Measurements from ENCODE around the gene HRAS. TPM values are rescaled to one million over a fixed set of nuclear protein-coding genes. Genes with fewer than 3 reads are reported as not detected.

The HRAS gene
- total RNA-seq, 1 donor from 2014 or later, result 93.5 TPM

DNA sequence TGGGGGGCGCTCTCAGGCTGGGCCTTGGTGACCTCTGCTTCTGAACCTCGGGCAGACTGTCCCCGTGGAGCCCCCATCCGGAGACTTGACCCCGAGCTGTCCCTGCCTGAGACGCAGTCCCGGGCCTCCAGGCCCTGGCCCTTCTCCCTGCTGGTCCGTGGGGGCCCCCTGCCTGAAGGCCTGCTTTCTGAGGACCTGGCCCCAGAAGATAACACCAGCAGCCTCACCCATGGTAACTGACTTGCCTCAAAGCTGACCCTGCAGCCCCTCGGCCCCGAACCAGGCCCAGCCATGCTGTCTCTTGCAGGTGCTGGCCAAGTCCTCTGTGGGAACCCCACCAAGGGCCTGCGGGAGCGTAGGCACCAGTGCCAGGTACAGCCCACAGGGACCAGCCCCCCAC, 16.2 kb upstream of the HRAS start:
- Mint-ChIP-seq H3K36me3 (ENCODE audit: low read depth) (no peaks in the 10 kb centered on the region), H3K4me3 (no peak overlapping the region), H3K27me3 (ENCODE audit: low read depth) (peaks cover 18% of the 10 kb centered on the region), H3K27ac (ENCODE audit: unreplicated experiment) (no peak overlapping the region), H3K4me1 (no peaks in the 10 kb centered on the region), H3K9me3 (no peaks in the 10 kb centered on the region)
- no peak for TF ChIP-seq CTCF (conservative IDR thresholded peaks at IDR 0.05)
- no peak for DNase-seq (ENCODE audit: low read depth, low spot score)

DNA sequence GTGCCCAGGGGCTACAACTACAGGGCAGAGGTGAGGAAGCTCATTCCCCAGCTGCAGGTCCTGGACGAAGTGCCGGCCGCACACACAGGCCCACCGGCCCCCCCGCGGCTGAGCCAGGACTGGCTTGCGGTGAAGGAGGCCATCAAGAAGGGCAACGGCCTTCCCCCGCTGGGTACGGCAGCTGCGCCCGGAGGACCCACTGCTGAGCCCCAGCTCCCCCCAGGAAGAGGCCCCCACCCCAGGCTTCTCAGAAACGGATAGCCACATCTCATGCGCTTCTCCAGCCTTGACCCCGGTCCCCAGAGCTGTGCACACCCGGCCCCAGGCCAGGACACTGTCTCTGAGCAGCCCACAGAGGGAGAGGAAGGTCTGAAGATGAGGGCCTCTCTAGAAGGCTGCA, 15.8 kb upstream of the HRAS start:
- Mint-ChIP-seq H3K27ac (ENCODE audit: unreplicated experiment) (no peak overlapping the region), H3K4me3 (no peak overlapping the region), H3K27me3 (ENCODE audit: low read depth) (peaks cover 13% of the 10 kb centered on the region), H3K4me1 (no peaks in the 10 kb centered on the region), H3K36me3 (ENCODE audit: low read depth) (no peaks in the 10 kb centered on the region), H3K9me3 (no peaks in the 10 kb centered on the region)
- no peak for TF ChIP-seq CTCF (conservative IDR thresholded peaks at IDR 0.05)
- no peak for DNase-seq (ENCODE audit: low read depth, low spot score)

GRCh38 chr11:550746-551085, 15.3 kb upstream of the HRAS start:
- H3K4me1 Mint-ChIP-seq, result no peaks in the 10 kb centered on the region
- no peak overlapping the region for H3K27ac Mint-ChIP-seq (ENCODE audit: unreplicated experiment)
- H3K27me3 Mint-ChIP-seq (ENCODE audit: low read depth), result peaks cover 12% of the 10 kb centered on the region
- H3K4me3 Mint-ChIP-seq, result no peak overlapping the region
- no peaks in the 10 kb centered on the region for H3K9me3 Mint-ChIP-seq
- no peak for DNase-seq (ENCODE audit: low read depth, low spot score)
- no peak for TF ChIP-seq CTCF (conservative IDR thresholded peaks at IDR 0.05)
- no peaks in the 10 kb centered on the region for H3K36me3 Mint-ChIP-seq (ENCODE audit: low read depth)

DNA sequence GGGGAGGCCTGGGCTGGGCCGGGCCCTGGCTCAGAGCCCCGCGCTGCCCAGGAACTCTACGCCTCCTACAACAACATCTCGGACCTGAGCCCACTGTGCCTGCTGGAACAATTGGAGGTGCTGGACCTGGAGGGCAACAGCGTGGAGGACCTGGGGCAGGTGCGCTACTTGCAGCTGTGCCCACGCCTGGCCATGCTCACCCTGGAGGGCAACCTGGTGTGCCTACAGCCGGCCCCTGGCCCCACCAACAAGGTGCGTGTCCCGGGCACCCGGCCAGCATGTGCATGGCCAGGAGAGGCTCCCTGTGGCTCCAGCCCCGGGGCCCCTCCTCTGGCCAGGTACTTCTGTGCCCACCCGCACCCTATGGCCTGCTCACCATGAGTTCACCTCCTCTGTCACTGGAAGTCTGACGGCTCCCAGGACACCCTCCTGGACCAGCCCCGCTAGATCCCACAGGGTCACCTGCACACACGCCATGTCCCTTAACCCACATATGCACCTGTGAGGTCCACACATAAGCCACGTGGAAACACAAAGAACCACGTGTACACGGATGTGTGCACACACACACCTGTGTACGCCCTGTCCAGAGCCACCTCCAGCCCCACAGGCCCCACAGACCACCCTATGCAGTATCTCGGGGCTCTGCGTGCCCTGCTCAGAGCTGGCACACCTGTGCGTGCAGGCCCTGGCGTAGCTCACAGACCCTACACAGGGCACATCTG, 14.8 kb upstream of the HRAS start:
- H3K27ac Mint-ChIP-seq (ENCODE audit: unreplicated experiment), result no peak overlapping the region
- no peaks in the 10 kb centered on the region for H3K36me3 Mint-ChIP-seq (ENCODE audit: low read depth)
- H3K4me3 Mint-ChIP-seq, result no peak overlapping the region
- no peaks in the 10 kb centered on the region for H3K9me3 Mint-ChIP-seq
- H3K27me3 Mint-ChIP-seq (ENCODE audit: low read depth), result peaks cover 11% of the 10 kb centered on the region
- DNase-seq (ENCODE audit: low read depth, low spot score), result no peak
- no peaks in the 10 kb centered on the region for H3K4me1 Mint-ChIP-seq
- TF ChIP-seq CTCF (conservative IDR thresholded peaks at IDR 0.05), result no peak

DNA sequence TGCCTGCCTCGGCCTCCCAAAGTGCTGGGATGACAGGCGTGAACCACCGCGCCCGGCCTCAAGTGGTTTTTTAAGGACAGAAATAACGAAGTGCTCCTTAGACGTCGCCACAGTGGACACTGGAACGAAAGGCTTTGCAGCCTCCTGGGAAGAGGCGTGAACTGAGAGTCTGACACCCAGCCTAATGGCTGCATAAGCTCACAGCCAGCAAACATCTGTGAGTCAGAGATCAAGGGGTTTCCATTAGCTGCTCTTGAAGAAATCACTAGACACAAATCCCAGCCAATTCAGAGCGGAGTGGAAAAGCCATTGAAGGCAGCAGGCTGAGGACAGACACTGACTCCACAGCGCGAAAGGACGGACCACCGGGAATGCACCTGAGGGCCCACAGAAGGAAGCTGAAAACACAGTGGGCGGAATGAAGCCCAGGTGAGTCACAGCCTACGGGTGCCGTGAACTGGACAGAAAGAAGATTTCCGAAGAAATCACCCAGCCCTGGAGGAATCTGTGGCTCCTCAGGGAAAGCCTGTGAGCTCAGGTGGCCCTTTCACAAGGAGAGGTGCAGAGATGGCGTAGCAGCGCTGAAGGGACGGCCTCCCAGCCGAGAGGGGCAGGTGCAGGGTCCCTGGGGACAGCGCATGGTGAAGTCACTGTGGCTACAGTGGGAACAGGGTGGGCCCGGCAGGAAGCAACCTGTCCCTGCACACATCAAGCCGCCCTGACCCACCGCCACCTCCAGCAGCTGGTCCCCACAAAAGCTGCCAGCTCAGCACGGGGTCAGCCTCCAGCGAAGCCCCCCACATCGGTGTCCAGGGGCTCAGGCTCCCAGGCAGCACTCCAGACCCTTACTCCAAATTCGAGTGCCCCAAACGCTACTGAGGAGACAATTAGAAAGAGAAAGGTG, 13.6 kb upstream of the HRAS start:
- no peaks in the 10 kb centered on the region for H3K4me1 Mint-ChIP-seq
- no peak overlapping the region for H3K27ac Mint-ChIP-seq (ENCODE audit: unreplicated experiment)
- no peak for TF ChIP-seq CTCF (conservative IDR thresholded peaks at IDR 0.05)
- no peak overlapping the region for H3K4me3 Mint-ChIP-seq
- H3K9me3 Mint-ChIP-seq, result no peaks in the 10 kb centered on the region
- DNase-seq (ENCODE audit: low read depth, low spot score), result no peak
- no peaks in the 10 kb centered on the region for H3K36me3 Mint-ChIP-seq (ENCODE audit: low read depth)
- peaks cover 7% of the 10 kb centered on the region for H3K27me3 Mint-ChIP-seq (ENCODE audit: low read depth)

Data from neural crest cell (in vitro differentiated cells).